HUES48 (cell line): Measurements from ENCODE around the gene DNAJB8.

Source experiments
- H3K27ac ChIP-seq: one replicate; pipeline ENCODE4 v1.7.0; 2013; ENCODE audit warnings: low read depth, low read length, inconsistent platforms
- H3K27me3 ChIP-seq: 2 replicates; pipeline ENCODE4 v1.6.1; 2013; ENCODE audit warnings: mild to moderate bottlenecking, low read length; ENCODE audit not compliant: control insufficient read depth, insufficient read depth
- H3K36me3 ChIP-seq: 2 replicates; pipeline ENCODE4 v1.6.1; 2013; ENCODE audit warnings: low read length; ENCODE audit not compliant: control insufficient read depth, insufficient read depth
- H3K4me1 ChIP-seq: 2 replicates; pipeline ENCODE4 v1.6.1; 2013; ENCODE audit warnings: mild to moderate bottlenecking, low read length; ENCODE audit not compliant: control insufficient read depth, insufficient read depth
- H3K4me3 ChIP-seq: 2 replicates; pipeline ENCODE4 v1.5.1; 2013; ENCODE audit warnings: mild to moderate bottlenecking, low read depth, low read length
- H3K9ac ChIP-seq: 2 replicates; pipeline ENCODE4 v1.6.1; 2013; ENCODE audit warnings: mild to moderate bottlenecking, low read depth, low read length, moderate library complexity
- H3K9me3 ChIP-seq: 2 replicates; pipeline ENCODE4 v1.6.1; 2013; ENCODE audit warnings: low read length; ENCODE audit not compliant: control insufficient read depth, insufficient read depth

Gene DNAJB8

DNA sequence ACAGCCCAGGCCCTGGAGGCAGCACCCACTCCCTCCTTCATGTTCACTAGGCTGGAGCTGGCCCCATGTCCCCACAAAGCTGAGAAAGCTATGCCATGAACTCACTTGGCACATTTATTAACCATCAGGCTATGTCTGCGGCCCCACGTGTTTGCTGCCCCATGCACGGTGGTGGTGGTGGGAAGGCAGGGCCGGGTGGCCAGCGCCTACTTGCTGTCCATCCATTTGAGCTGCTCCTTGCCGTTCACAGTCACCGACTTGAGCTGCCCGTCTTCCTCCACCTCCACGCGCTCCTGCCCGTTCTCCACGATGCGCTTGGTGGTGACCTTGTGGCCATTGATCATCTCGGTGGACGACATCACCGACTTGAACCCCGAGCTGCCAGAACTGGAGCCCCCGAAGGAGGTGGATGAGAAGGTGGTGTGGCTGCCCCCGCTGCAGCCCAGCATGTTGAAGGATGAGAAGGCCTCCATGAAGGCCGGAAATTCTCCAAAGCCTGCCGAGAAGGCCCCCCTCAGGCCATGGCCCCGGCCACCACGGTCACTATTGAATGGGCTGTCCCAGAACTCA, 4.3 kb downstream of the DNAJB8 start:
- H3K27ac ChIP-seq = no peak overlapping the region
- H3K4me3 ChIP-seq = no peak overlapping the region
- H3K36me3 ChIP-seq = no peaks in the 10 kb centered on the region
- H3K9ac ChIP-seq = no peak overlapping the region
- no peaks in the 10 kb centered on the region for H3K9me3 ChIP-seq
- peaks cover 46% of the 10 kb centered on the region for H3K27me3 ChIP-seq
- H3K4me1 ChIP-seq = no peaks in the 10 kb centered on the region

DNA sequence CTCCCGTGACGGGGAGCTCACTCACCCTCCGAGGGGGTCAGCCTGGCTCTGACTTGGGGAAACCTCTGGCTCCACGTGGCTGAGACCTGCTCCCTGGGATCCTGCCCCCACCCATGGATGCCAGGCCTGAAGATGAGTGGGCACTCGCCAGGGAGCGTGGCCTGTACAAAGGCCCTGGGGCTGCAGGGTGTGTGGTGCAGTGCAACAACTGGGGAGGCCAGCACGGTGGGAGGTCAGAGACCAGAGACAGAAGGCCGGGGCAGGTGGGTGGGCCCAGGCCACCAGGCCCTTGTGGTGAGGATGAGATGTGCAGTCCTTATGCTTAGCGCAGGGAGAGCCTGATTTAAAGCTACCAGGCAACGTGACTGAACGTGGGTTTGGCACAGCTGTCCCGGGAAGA, 5.0 kb downstream of the DNAJB8 start:
- no peaks in the 10 kb centered on the region for H3K4me1 ChIP-seq
- peaks cover 39% of the 10 kb centered on the region for H3K27me3 ChIP-seq
- no peak overlapping the region for H3K9ac ChIP-seq
- H3K4me3 ChIP-seq = no peak overlapping the region
- H3K36me3 ChIP-seq = no peaks in the 10 kb centered on the region
- H3K27ac ChIP-seq = no peak overlapping the region
- no peaks in the 10 kb centered on the region for H3K9me3 ChIP-seq

DNA sequence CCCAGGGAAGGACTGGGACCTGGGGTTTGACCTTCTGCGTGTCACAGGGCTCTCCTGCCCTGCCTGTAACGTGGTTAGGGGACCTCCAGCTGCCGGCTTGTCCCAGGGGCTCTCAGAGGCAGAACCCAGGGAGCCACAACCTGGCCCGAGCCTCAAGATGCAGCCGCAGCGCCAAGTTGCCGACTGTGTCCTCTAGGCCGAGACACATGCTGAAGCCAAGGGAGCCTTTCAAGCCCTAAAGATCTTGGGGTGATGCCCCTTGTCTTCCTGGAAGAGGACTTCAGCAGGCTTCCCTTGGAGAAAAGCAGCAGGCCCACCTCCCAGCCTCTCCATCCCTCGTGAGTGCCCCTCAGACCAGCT, 7.2 kb downstream of the DNAJB8 start:
- no peak overlapping the region for H3K4me3 ChIP-seq
- no peaks in the 10 kb centered on the region for H3K9me3 ChIP-seq
- H3K36me3 ChIP-seq = no peaks in the 10 kb centered on the region
- no peak overlapping the region for H3K27ac ChIP-seq
- peaks cover 33% of the 10 kb centered on the region for H3K27me3 ChIP-seq
- no peak overlapping the region for H3K9ac ChIP-seq
- no peaks in the 10 kb centered on the region for H3K4me1 ChIP-seq

DNA sequence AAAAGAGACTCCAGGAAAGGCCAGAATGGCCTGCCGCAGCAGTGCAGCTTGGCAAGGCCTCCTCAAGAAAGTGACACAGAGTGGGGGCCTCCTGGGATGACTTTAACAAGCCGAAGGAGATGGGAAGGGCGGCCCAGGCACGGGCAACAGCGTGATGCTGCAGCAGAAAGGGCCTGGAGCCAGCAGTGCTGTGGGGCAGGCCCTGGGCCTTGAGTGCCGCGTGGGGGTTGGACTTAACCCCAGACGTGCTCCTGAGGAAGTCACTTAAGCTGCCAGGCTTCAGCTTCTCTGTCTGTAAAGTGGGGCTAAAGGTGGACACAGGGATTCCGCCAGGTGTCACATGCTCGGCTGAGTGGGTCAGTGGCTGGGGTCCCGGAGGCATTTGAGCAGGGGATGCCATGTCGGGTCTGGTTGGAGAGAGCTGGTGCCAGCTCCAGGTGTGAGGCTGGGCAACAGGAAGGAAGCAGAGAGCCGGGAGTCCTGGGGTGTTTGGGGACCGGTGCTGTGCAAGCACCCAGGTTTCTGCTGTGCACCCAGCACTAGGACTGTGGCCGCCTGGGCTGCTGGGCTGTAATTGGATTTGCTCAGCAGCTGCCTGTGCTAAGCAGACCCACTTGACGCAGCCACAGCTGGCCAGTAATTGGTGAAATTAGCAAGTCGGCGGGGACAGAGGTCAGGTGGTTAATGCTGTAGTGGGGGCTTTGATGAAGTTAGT, 7.8 kb downstream of the DNAJB8 start:
- Histone ChIP-seq H3K36me3 (no peaks in the 10 kb centered on the region), H3K27ac (no peak overlapping the region), H3K4me1 (no peaks in the 10 kb centered on the region), H3K9me3 (no peaks in the 10 kb centered on the region), H3K9ac (no peak overlapping the region), H3K4me3 (no peak overlapping the region), H3K27me3 (peaks cover 27% of the 10 kb centered on the region)

DNA sequence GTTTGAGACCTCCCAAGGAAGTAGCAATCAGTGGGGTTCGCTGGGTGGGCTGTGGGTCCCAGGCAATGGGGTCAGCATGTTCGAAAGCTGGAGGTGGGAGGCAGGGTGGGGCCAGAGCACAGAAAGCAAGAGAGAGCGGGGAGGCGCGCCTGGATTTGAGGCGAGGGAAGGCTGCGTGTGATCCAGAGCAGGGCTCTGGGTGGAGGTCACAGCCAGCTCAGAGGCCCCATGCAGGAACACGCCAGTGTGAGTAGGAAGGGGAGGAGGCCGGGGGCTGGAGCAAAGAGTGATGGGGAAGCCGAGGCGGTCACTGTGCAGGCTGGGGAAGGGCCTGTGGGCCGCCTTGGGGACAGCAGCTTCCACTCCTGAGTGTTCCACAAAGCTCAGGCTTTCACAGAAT, 8.8 kb downstream of the DNAJB8 start:
- Histone ChIP-seq H3K4me3 (no peak overlapping the region), H3K27ac (no peak overlapping the region), H3K9me3 (no peaks in the 10 kb centered on the region), H3K27me3 (peaks cover 23% of the 10 kb centered on the region), H3K36me3 (no peaks in the 10 kb centered on the region), H3K4me1 (no peaks in the 10 kb centered on the region), H3K9ac (no peak overlapping the region)

DNA sequence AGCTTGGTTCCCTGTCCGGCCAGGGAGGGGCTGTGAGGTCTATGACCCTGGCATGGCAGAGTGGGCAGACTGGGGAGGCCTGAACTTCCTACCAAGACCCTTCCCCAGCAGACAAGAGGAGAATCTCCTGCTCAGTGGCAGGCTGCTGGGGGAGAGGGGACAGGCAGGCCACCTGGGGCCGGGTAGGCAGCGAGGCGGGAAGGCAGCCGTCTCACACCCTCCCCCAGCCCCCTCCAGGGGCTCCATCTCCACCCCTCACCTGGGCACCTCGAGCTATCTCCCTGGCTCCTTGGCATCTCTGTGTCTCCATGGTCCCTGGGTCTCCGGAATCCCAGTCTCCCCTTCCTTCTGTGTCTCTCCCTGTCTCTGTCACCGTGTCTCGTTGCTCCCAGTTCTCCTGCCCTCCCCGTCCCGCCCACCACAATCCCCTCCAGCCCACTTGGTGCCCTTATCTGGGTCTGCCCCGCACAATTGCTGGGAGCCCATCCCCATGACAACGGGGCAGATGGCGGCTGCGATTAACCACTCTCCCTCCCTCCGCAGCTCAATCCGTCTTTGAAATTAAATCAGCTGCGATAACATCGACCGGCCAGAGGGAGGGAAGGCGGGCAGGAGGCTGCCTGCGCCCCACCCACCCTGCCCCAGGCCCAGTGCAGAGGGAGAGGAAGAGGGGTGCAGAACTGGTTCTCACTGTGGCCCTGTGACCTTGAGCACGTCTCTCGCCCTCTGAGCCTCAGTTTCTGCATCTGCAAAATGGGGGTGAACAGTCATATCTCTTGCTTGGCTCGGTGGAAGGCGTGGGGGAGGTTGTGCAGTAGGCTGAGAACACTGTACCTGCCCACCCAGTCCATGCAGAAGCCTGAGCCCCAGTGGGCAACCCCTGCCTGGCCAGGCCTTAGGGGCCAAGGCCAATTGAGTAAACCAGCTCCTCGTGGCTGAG, 9.6 kb downstream of the DNAJB8 start:
- H3K4me3 ChIP-seq = no peak overlapping the region
- H3K27me3 ChIP-seq = peaks cover 23% of the 10 kb centered on the region
- H3K9ac ChIP-seq = no peak overlapping the region
- no peak overlapping the region for H3K27ac ChIP-seq
- no peaks in the 10 kb centered on the region for H3K9me3 ChIP-seq
- H3K36me3 ChIP-seq = no peaks in the 10 kb centered on the region
- H3K4me1 ChIP-seq = no peaks in the 10 kb centered on the region

DNA sequence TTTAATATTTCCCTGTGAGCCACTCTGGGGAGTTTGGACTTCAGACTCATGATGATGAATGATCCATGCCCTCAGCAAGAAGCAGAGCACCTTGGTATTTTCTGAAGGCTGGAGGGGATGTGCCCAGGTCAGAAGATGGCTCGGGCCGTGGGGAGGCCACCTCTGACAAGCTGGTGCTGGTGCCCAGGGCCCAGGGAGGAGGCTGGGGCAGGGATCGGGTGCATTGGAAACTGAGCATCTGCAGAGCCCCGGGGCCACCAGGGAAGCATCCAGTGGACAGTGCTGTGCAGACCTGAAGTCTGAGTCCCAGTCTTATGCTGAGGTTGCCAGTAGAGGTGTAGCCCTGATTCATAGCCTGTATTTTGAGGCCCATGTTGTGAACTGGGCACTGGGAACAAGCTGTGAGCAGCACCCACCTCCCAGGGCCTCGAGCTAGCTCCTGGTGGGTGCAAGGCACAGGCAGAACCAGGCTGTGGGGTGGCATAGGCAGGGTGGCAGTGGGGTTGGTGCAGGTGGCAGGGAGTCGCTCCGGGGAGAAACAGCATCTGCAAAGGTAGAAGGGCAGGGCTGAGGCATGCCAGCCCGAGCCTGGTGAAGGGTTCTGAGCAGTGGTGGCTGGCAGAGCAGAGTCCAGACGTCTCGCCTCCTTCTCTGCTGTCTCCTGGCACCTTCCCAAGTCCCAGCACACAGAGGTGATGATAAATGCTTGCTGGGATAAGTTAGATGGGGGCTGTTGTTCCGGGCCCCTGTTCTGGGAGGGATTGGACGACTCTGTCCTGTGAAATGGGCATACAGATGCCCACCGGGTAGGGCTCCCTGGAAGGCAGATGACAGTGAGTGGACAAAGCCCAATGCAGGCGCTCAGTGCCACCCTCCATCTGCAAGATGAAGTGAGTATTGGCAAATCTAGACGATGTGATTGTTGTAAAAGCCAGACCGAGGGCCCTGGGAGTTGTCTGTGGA, 10.6 kb downstream of the DNAJB8 start:
- Histone ChIP-seq H3K9ac (no peak overlapping the region), H3K4me1 (no peaks in the 10 kb centered on the region), H3K9me3 (no peaks in the 10 kb centered on the region), H3K27me3 (peaks cover 25% of the 10 kb centered on the region), H3K4me3 (no peak overlapping the region), H3K27ac (no peak overlapping the region), H3K36me3 (no peaks in the 10 kb centered on the region)

DNA sequence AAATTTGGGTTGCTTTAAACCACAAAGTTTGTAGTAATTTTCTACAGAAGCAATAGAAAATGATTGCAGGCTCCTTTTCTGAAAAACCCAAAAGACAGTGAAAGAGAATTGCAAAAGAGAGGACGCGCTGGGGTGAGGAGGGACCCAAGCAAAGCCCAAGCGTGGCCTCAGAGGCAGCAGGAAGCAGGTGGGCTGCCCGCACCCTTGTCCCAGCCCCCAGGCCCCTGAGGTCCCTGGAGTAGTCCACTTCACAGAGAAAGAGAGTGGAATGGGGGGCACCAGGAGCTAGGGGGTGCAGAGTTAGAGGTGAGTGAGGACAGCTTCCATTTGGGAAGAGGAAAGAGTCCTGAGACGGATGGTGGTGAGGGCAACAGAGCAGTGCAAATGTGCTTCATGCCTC, 11.6 kb downstream of the DNAJB8 start:
- Histone ChIP-seq H3K27ac (no peak overlapping the region), H3K4me3 (no peak overlapping the region), H3K9ac (no peak overlapping the region), H3K4me1 (no peaks in the 10 kb centered on the region), H3K36me3 (no peaks in the 10 kb centered on the region), H3K27me3 (peaks cover 23% of the 10 kb centered on the region), H3K9me3 (no peaks in the 10 kb centered on the region)

DNA sequence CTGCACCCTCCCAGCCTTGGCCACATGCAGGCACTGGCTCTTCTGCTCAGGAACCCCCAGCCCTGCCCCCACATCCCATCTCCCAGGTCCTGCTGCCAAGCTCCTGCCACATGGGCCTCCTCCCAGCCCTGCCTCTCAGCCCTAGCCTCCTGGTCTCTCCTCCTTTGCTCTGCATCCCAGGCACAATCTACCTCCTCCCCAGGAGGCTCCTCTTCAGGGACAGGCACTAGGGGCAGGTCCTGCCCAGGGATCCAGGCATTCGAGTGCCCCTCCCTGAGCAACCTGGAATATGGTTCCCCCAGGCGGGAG, 12.4 kb downstream of the DNAJB8 start:
- H3K4me1 ChIP-seq = no peaks in the 10 kb centered on the region
- H3K27ac ChIP-seq = no peak overlapping the region
- peaks cover 20% of the 10 kb centered on the region for H3K27me3 ChIP-seq

DNA sequence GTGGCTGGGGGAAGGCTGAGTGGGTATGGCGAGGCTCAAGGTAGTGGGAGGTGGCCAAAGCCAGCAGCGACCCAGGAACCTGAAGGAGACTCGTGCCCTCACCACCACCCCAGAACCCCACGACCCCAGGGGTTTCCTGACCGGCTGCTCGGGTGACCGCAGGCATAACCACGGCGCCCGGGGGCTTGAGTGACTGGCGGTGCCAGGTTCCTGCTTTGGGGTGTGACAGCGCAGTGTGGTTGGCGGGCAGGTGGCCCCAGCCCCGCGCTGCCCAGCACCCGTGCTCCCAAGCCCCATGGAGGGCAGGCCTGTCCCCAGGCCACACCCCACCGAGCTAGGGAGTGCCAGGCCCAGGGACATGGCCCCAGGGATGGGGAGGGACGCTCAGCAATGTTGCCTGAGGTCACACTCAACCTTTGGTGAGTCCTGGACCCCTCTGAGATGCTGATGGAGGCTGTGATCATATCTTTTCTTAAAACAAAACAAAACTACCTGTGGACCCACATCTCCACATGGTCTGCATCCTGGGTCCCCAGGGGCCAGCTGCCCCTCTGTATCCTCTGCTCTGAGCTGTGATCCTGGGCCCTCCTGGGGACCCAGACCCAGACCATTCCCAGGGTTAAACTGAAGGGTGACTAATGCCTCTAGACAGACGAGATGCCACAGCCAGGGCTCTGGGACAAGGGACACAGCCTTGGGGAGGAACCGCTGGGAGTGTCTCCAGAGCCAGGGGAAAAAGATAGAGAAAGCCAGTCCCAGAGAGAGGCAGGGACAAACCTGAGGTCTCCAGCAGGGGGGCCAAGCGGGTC, 13.0 kb downstream of the DNAJB8 start:
- Histone ChIP-seq H3K27ac (no peak overlapping the region), H3K9me3 (no peaks in the 10 kb centered on the region), H3K9ac (no peak overlapping the region), H3K36me3 (no peaks in the 10 kb centered on the region), H3K4me1 (no peaks in the 10 kb centered on the region), H3K4me3 (no peak overlapping the region), H3K27me3 (peaks cover 20% of the 10 kb centered on the region)

More for the DNA sequence above, 12.4 kb downstream of the DNAJB8 start:
- Histone ChIP-seq H3K9ac (no peak overlapping the region), H3K36me3 (no peaks in the 10 kb centered on the region), H3K9me3 (no peaks in the 10 kb centered on the region), H3K4me3 (no peak overlapping the region)
